ENCODE results near the gene SCOC. TPM values are rescaled to one million over a fixed set of nuclear protein-coding genes. Genes with fewer than 3 reads are reported as not detected.

The SCOC gene
- total RNA-seq, 1 donor from 2014 or later, result 39.3 TPM

DNA sequence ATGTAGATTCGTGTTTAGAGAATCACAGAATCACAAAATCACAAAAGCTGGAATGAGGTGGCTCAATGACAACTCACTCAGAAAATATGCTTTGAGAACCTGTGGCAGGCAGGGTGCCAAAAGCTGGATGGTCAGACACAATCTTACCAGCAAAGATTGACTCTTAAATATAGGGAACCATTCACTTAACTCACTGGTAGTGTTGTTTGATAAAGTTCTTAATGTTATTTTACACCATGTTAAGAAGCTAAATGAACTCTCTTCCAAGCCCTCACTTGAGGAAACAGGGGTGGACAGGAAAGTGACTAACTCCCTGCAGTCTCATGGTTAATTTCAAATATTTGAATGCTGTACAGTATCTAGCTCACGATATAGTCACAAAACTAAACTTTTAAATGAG lies 5.7 kb upstream of the SCOC start:
- intact Hi-C loops (cut with DNase I), result loop anchor here (10.0 kb wide), 1 partner anchor 487 kb away; no protein-coding TSS in a partner anchor
- H3K9me3 ChIP-seq, result no peaks in the 10 kb centered on the region
- DNase-seq (ENCODE audit: extremely low spot score in 2 of 2), result no peak
- no peaks in the 10 kb centered on the region for H3K36me3 ChIP-seq
- no peaks in the 10 kb centered on the region for H3K27me3 ChIP-seq
- no peak overlapping the region for H3K4me3 ChIP-seq
- no peak for TF ChIP-seq POLR2A (IDR thresholded peaks at IDR 0.05)
- no peak for TF ChIP-seq POLR2AphosphoS5 (IDR thresholded peaks at IDR 0.05; ENCODE audit: insufficient read depth in 1 of 2, low read depth in 1 of 2)
- TF ChIP-seq CTCF (IDR thresholded peaks at IDR 0.05), result no peak
- peaks cover 6% of the 10 kb centered on the region for H3K4me1 ChIP-seq
- H3K27ac ChIP-seq, result no peak overlapping the region

- no peaks in the 10 kb centered on the region for H3K36me3 ChIP-seq
- no peak overlapping the region for H3K27ac ChIP-seq
- no peaks in the 10 kb centered on the region for H3K9me3 ChIP-seq
- intact Hi-C loops (cut with DNase I), result loop anchor here (10.0 kb wide), 1 partner anchor 486 kb away; no protein-coding TSS in a partner anchor
- no peak overlapping the region for H3K4me3 ChIP-seq
- TF ChIP-seq POLR2A (IDR thresholded peaks at IDR 0.05), result no peak
- no peak for TF ChIP-seq POLR2AphosphoS5 (IDR thresholded peaks at IDR 0.05; ENCODE audit: insufficient read depth in 1 of 2, low read depth in 1 of 2)
- TF ChIP-seq CTCF (IDR thresholded peaks at IDR 0.05), result no peak
- no peaks in the 10 kb centered on the region for H3K27me3 ChIP-seq
- peaks cover 7% of the 10 kb centered on the region for H3K4me1 ChIP-seq
- no peak for DNase-seq (ENCODE audit: extremely low spot score in 2 of 2)
These were observed 4.8 kb upstream of the SCOC start for GRCh38 chr4:140368686-140369085.

GRCh38 chr4:140372751-140373327 lies 607 bp upstream of the SCOC start:
- H3K27me3 ChIP-seq, result no peaks in the 10 kb centered on the region
- intact Hi-C loops (cut with DNase I), result loop anchor here (10.0 kb wide), 1 partner anchor 152 kb away; the partner anchor contains the start of gene ELMOD2
- peak overlapping the region; percentile 81 for H3K27ac ChIP-seq

GRCh38 chr4:140374130-140374477 lies 658 bp downstream of the SCOC start:
- H3K36me3 ChIP-seq, result no peaks in the 10 kb centered on the region
- no peaks in the 10 kb centered on the region for H3K9me3 ChIP-seq
- H3K27me3 ChIP-seq, result no peaks in the 10 kb centered on the region
- peak overlapping the region; percentile 84 for H3K27ac ChIP-seq
- DNase-seq (ENCODE audit: extremely low spot score in 2 of 2), result no peak
- H3K4me3 ChIP-seq, result peak overlapping the region; percentile 85 to 95
- TF ChIP-seq POLR2AphosphoS5 (IDR thresholded peaks at IDR 0.05; ENCODE audit: insufficient read depth in 1 of 2, low read depth in 1 of 2), result no peak
- no peak for TF ChIP-seq CTCF (IDR thresholded peaks at IDR 0.05)
- TF ChIP-seq POLR2A (IDR thresholded peaks at IDR 0.05), result no peak
- intact Hi-C loops (cut with DNase I), result loop anchor here (10.0 kb wide), 1 partner anchor 151 kb away; the partner anchor contains the start of gene ELMOD2
- H3K4me1 ChIP-seq, result peaks cover 43% of the 10 kb centered on the region

More at GRCh38 chr4:140372751-140373327, 607 bp upstream of the SCOC start:
- H3K9me3 ChIP-seq, result no peaks in the 10 kb centered on the region
- DNase-seq (ENCODE audit: extremely low spot score in 2 of 2), result no peak
- peaks cover 43% of the 10 kb centered on the region for H3K4me1 ChIP-seq
- H3K36me3 ChIP-seq, result no peaks in the 10 kb centered on the region
- H3K4me3 ChIP-seq, result peak overlapping the region; percentile 85 to 95
- TF ChIP-seq POLR2AphosphoS5 (IDR thresholded peaks at IDR 0.05; ENCODE audit: insufficient read depth in 1 of 2, low read depth in 1 of 2) (no peak), CTCF (IDR thresholded peaks at IDR 0.05) (peak in 1 of 3 experiments; percentile 39), POLR2A (IDR thresholded peaks at IDR 0.05) (peak in 1 of 2 donors; percentile 0)

DNA sequence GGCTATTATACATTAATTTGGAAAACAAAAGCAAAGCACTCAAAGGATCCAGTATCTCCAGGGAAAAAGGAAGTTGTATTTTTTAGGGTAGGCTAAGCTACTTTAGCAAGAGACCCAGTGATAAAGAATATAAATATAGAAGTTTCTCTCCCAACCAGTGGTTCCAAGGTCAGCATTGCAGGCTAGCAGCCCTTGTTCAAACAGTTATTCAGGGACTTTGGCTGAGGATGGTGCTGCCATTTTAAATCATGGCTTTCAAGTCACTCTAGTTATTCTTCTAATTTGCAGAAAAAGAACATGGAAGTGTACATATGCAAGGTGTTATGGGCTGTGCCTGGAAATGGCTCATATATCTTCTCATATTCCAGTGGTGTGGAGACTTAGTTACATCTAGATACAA lies 9.3 kb downstream of the SCOC start:
- no peak for TF ChIP-seq CTCF (IDR thresholded peaks at IDR 0.05)
- TF ChIP-seq POLR2A (IDR thresholded peaks at IDR 0.05), result no peak
- TF ChIP-seq POLR2AphosphoS5 (IDR thresholded peaks at IDR 0.05; ENCODE audit: insufficient read depth in 1 of 2, low read depth in 1 of 2), result no peak
- no peak for DNase-seq (ENCODE audit: extremely low spot score in 2 of 2)
- H3K9me3 ChIP-seq, result no peaks in the 10 kb centered on the region
- H3K27me3 ChIP-seq, result no peaks in the 10 kb centered on the region
- intact Hi-C loops (cut with DNase I), result no loop called here
- peaks cover 0 to 7% of the 10 kb centered on the region in 2 donors for H3K36me3 ChIP-seq
- no peaks in the 10 kb centered on the region for H3K4me1 ChIP-seq
- no peak overlapping the region for H3K27ac ChIP-seq
- H3K4me3 ChIP-seq, result no peak overlapping the region
